Stimulated activated naive CD8-positive, alpha-beta T cell treated with anti-CD3 and anti-CD28 coated beads, Interleukin-15, amount 100 ng/mL, for 72 hours (primary cell): ENCODE results near the gene GPR3.

Experiments used
- ATAC-seq: fragments of 150-1000 bp; cut with Tn5 transposase; 2 replicates; pipeline ENCODE4 v1.10.0; 2021; ENCODE audit warnings: mild to moderate bottlenecking, moderate library complexity
- DNase-seq, 2 donors: peaks; one replicate each; pipeline ENCODE4 v3.0.0; 2021 to 2022
- H3K27ac Mint-ChIP-seq, 2 donors: one replicate each; pipeline ENCODE4 v1.8.0; 2022; ENCODE audit warnings: mild to moderate bottlenecking in 2 of 2, mixed read lengths in 2 of 2, moderate library complexity in 2 of 2
- H3K27me3 Mint-ChIP-seq: one replicate; pipeline ENCODE4 v1.8.0; 2022; ENCODE audit warnings: mixed read lengths
- H3K4me1 Mint-ChIP-seq: one replicate; pipeline ENCODE4 v1.8.0; 2022; ENCODE audit warnings: mild to moderate bottlenecking, mixed read lengths
- H3K4me3 Mint-ChIP-seq, 2 donors: one replicate each; pipeline ENCODE4 v1.8.0; 2022; ENCODE audit warnings: mild to moderate bottlenecking in 2 of 2, mixed read lengths in 2 of 2, moderate library complexity in 1 of 2
- H3K9me3 Mint-ChIP-seq, 2 donors: one replicate each; pipeline ENCODE4 v1.8.0; 2022; ENCODE audit warnings: mixed read lengths in 2 of 2

GPR3 gene

GRCh38 chr1:27366411-27367159 is 25.8 kb upstream of the GPR3 start, which contains the start of gene MAP3K6:
Gene MAP3K6, minus strand, starts transcription at chr1:27366961. Its CDS starts 364 bp downstream, at chr1:27366597.
- H3K27me3 Mint-ChIP-seq = no peaks in the 10 kb centered on the region
- H3K4me1 Mint-ChIP-seq = peaks cover 46% of the 10 kb centered on the region
- H3K9me3 Mint-ChIP-seq = no peaks in the 10 kb centered on the region
- H3K4me3 Mint-ChIP-seq = peak within 1 kb of the TSS; percentile 87 to 95
- ATAC-seq = peak; percentile 46
- peak within 1 kb of the TSS; percentile 79 to 83 for H3K27ac Mint-ChIP-seq
- no peak for DNase-seq

- ATAC-seq = no peak
- DNase-seq = no peak
- Mint-ChIP-seq H3K27me3 (no peaks in the 10 kb centered on the region), H3K4me3 (peak overlapping the region; percentile 74 to 79), H3K4me1 (peaks cover 46% of the 10 kb centered on the region), H3K9me3 (no peaks in the 10 kb centered on the region), H3K27ac (no peak overlapping the region)
These were observed 25.2 kb upstream of the GPR3 start for GRCh38 chr1:27367160-27367650.

GRCh38 chr1:27368869-27369582 is 23.4 kb upstream of the GPR3 start:
- no peak for ATAC-seq
- Mint-ChIP-seq H3K9me3 (no peaks in the 10 kb centered on the region), H3K27me3 (no peaks in the 10 kb centered on the region), H3K4me1 (peaks cover 45% of the 10 kb centered on the region), H3K27ac (peak overlapping the region in 1 of 2 donors; percentile 33), H3K4me3 (no peak overlapping the region)
- no peak for DNase-seq

GRCh38 chr1:27372022-27372807 is 20.2 kb upstream of the GPR3 start:
- DNase-seq (no peak), ATAC-seq (no peak)

GRCh38 chr1:27372808-27373690 is 19.4 kb upstream of the GPR3 start:
- Mint-ChIP-seq H3K9me3 (no peaks in the 10 kb centered on the region), H3K4me1 (peaks cover 13% of the 10 kb centered on the region), H3K4me3 (no peak overlapping the region), H3K27me3 (no peaks in the 10 kb centered on the region), H3K27ac (no peak overlapping the region)
- ATAC-seq (no peak), DNase-seq (no peak)

More at GRCh38 chr1:27372022-27372807, 20.2 kb upstream of the GPR3 start:
- Mint-ChIP-seq H3K27me3 (no peaks in the 10 kb centered on the region), H3K27ac (no peak overlapping the region), H3K4me3 (no peak overlapping the region), H3K4me1 (peaks cover 18% of the 10 kb centered on the region), H3K9me3 (no peaks in the 10 kb centered on the region)

- ATAC-seq (no peak), DNase-seq (no peak)
- Mint-ChIP-seq H3K4me1 (peaks cover 5% of the 10 kb centered on the region), H3K27me3 (no peaks in the 10 kb centered on the region), H3K27ac (peak within 1 kb of the TSS in 1 of 2 donors; percentile 28), H3K4me3 (no peak within 1 kb of the TSS), H3K9me3 (no peaks in the 10 kb centered on the region)
These were observed 17.9 kb upstream of the GPR3 start, which contains the start of gene FCN3 for GRCh38 chr1:27374362-27375086. Gene FCN3, minus strand, starts transcription at chr1:27374824. Its CDS starts 6 bp downstream, at chr1:27374818.

GRCh38 chr1:27377760-27378495 is 14.5 kb upstream of the GPR3 start:
- H3K27me3 Mint-ChIP-seq = peaks cover 23% of the 10 kb centered on the region
- ATAC-seq (no peak), DNase-seq (no peak)
- H3K27ac Mint-ChIP-seq = no peak overlapping the region
- no peaks in the 10 kb centered on the region for H3K9me3 Mint-ChIP-seq
- H3K4me3 Mint-ChIP-seq = no peak overlapping the region
- no peaks in the 10 kb centered on the region for H3K4me1 Mint-ChIP-seq

- Mint-ChIP-seq H3K27ac (no peak overlapping the region), H3K4me3 (no peak overlapping the region), H3K4me1 (no peaks in the 10 kb centered on the region), H3K27me3 (peaks cover 24% of the 10 kb centered on the region), H3K9me3 (no peaks in the 10 kb centered on the region)
- DNase-seq (no peak), ATAC-seq (no peak)
These were observed 12.8 kb upstream of the GPR3 start for GRCh38 chr1:27379564-27380122.

GRCh38 chr1:27380224-27380623 is 12.2 kb upstream of the GPR3 start:
- Mint-ChIP-seq H3K4me1 (no peaks in the 10 kb centered on the region), H3K27me3 (peaks cover 24% of the 10 kb centered on the region), H3K4me3 (no peak overlapping the region), H3K27ac (no peak overlapping the region), H3K9me3 (no peaks in the 10 kb centered on the region)
- DNase-seq = no peak
- no peak for ATAC-seq

GRCh38 chr1:27380766-27381733 is 11.4 kb upstream of the GPR3 start:
- Mint-ChIP-seq H3K27me3 (peaks cover 24% of the 10 kb centered on the region), H3K4me3 (no peak overlapping the region), H3K9me3 (no peaks in the 10 kb centered on the region), H3K4me1 (no peaks in the 10 kb centered on the region), H3K27ac (peak overlapping the region in 1 of 2 donors; percentile 66)
- no peak for DNase-seq
- no peak for ATAC-seq

GRCh38 chr1:27381969-27382762 is 10.3 kb upstream of the GPR3 start:
- no peak overlapping the region for H3K4me3 Mint-ChIP-seq
- no peaks in the 10 kb centered on the region for H3K4me1 Mint-ChIP-seq
- no peak overlapping the region for H3K27ac Mint-ChIP-seq
- DNase-seq = no peak
- peaks cover 24% of the 10 kb centered on the region for H3K27me3 Mint-ChIP-seq
- no peaks in the 10 kb centered on the region for H3K9me3 Mint-ChIP-seq
- ATAC-seq = peak; percentile 26
